GM10847 (cell line): ENCODE measurements around the gene KLHDC4.

Experiments used
- POLR2A ChIP-seq: IDR thresholded peaks from 2 replicates; pipeline ENCODE4 v1.6.1; 2011; ENCODE audit not compliant: insufficient read length; ENCODE audit errors: extremely low read depth

Gene KLHDC4

GRCh38 chr16:87765776-87766484, at the start of gene KLHDC4:
Gene KLHDC4 (minus strand): TSS chr16:87765986. CDS start chr16:87765890, 96 bp downstream.
- peak; percentile 68 for TF ChIP-seq POLR2A

- TF ChIP-seq POLR2A = no peak
Measured at GRCh38 chr16:87815567-87815966, 49.8 kb upstream of the KLHDC4 start.

- no peak for TF ChIP-seq POLR2A
Measured at GRCh38 chr16:87812200-87812656, 46.4 kb upstream of the KLHDC4 start.

GRCh38 chr16:87809150-87809902, 43.5 kb upstream of the KLHDC4 start:
- TF ChIP-seq POLR2A = peak; percentile 24

GRCh38 chr16:87808108-87808507, 42.3 kb upstream of the KLHDC4 start:
- no peak for TF ChIP-seq POLR2A

- no peak for TF ChIP-seq POLR2A
Measured at GRCh38 chr16:87806641-87807546, 41.1 kb upstream of the KLHDC4 start.

GRCh38 chr16:87806261-87806640, 40.5 kb upstream of the KLHDC4 start:
- TF ChIP-seq POLR2A = no peak

- no peak for TF ChIP-seq POLR2A
Measured at GRCh38 chr16:87803385-87803784, 37.6 kb upstream of the KLHDC4 start.

GRCh38 chr16:87802670-87803069, 36.9 kb upstream of the KLHDC4 start:
- TF ChIP-seq POLR2A = no peak

- TF ChIP-seq POLR2A = no peak
Measured at GRCh38 chr16:87801679-87802259, 36.0 kb upstream of the KLHDC4 start.

- no peak for TF ChIP-seq POLR2A
Measured at GRCh38 chr16:87800497-87800896, 34.7 kb upstream of the KLHDC4 start.

- TF ChIP-seq POLR2A = no peak
Measured at GRCh38 chr16:87795336-87795735, 29.6 kb upstream of the KLHDC4 start.

GRCh38 chr16:87794485-87795078, 28.8 kb upstream of the KLHDC4 start:
- no peak for TF ChIP-seq POLR2A

- no peak for TF ChIP-seq POLR2A
Measured at GRCh38 chr16:87792205-87792565, 26.4 kb upstream of the KLHDC4 start.
